ENCODE measurements around the gene TAX1BP1. TPM values are rescaled to one million over a fixed set of nuclear protein-coding genes. Genes with fewer than 3 reads are reported as not detected.

Gene TAX1BP1
- total and polyA plus RNA-seq, 2 of the 13 experiments (the other 11 are each of a cell fraction or from before 2014, with no cell fraction given) = 95.2 to 98.9 TPM

- TF ChIP-seq ZNF563 (CRISPR knock-in tag; IDR thresholded peaks at IDR 0.05) = no peak
- no peak for TF ChIP-seq MXD4 (CRISPR knock-in tag; IDR thresholded peaks at IDR 0.05)
- peak; percentile 58; the same call in 1 of the 2 replicates for TF ChIP-seq KMT2B (CRISPR knock-in tag; IDR thresholded peaks at IDR 0.05)
- TF ChIP-seq YEATS4 (CRISPR knock-in tag; IDR thresholded peaks at IDR 0.05; ENCODE audit: borderline replicate concordance) = 0 out of 2 replicates have a peak, but pooled peaks have one; percentile 58
- no peak for TF ChIP-seq MTERF4 (CRISPR knock-in tag; IDR thresholded peaks at IDR 0.05)
- peak; percentile 76; the same call in 1 of the 2 replicates for TF ChIP-seq ZNF232 (CRISPR knock-in tag; IDR thresholded peaks at IDR 0.05; ENCODE audit: borderline replicate concordance)
- no peak for TF ChIP-seq ATF4 (CRISPR knock-in tag; IDR thresholded peaks at IDR 0.05)
- TF ChIP-seq SRY (CRISPR knock-in tag; IDR thresholded peaks at IDR 0.05) = no peak; the same call in 1 of the 2 replicates
- TF ChIP-seq CREB3 (CRISPR knock-in tag; IDR thresholded peaks at IDR 0.05) = 0 out of 2 replicates have a peak, but pooled peaks have one; percentile 29
- no peak for TF ChIP-seq NFATC3 (CRISPR knock-in tag; IDR thresholded peaks at IDR 0.05)
- peak; percentile 64; the same call in 1 of the 2 replicates for TF ChIP-seq HOXA3 (CRISPR knock-in tag; IDR thresholded peaks at IDR 0.05)
- TF ChIP-seq GATAD1 (CRISPR knock-in tag; IDR thresholded peaks at IDR 0.05) = 0 out of 2 replicates have a peak, but pooled peaks have one; percentile 23
- TF ChIP-seq ZSCAN31 (CRISPR knock-in tag; IDR thresholded peaks at IDR 0.05; ENCODE audit: low read depth) = no peak; the same call in 1 of the 2 replicates
- 0 out of 2 replicates have a peak, but pooled peaks have one; percentile 1 for TF ChIP-seq JUND (CRISPR knock-in tag; IDR thresholded peaks at IDR 0.05)
- TF ChIP-seq NR2F6 (IDR thresholded peaks at IDR 0.05) = no peak
- peak; percentile 22; the same call in 1 of the 2 replicates for TF ChIP-seq NR2F6 (CRISPR knock-in tag; IDR thresholded peaks at IDR 0.05)
- 0 out of 2 replicates have a peak, but pooled peaks have one; percentile 5 for TF ChIP-seq HNF4A (CRISPR knock-in tag; IDR thresholded peaks at IDR 0.05)
- TF ChIP-seq SOX13 (IDR thresholded peaks at IDR 0.05) = no peak
- TF ChIP-seq SOX13 (CRISPR knock-in tag; conservative IDR thresholded peaks at IDR 0.05 in 1 of 2, IDR thresholded peaks at IDR 0.05 in 1 of 2) = peak in 1 of 2 experiments; percentile 37; a peak in 1 of 4 replicates
- 0 out of 2 replicates have a peak, but pooled peaks have one; percentile 29 for TF ChIP-seq ZNF670 (CRISPR knock-in tag; IDR thresholded peaks at IDR 0.05; ENCODE audit: borderline replicate concordance)
- TF ChIP-seq PLSCR1 (CRISPR knock-in tag; IDR thresholded peaks at IDR 0.05; ENCODE audit: borderline replicate concordance) = peak; percentile 78; the same call in 1 of the 2 replicates
- TF ChIP-seq TBX2 (CRISPR knock-in tag; IDR thresholded peaks at IDR 0.05; ENCODE audit: borderline replicate concordance) = peak; percentile 77
- TF ChIP-seq PBX2 (CRISPR knock-in tag; IDR thresholded peaks at IDR 0.05) = no peak
- peak; percentile 53; the same call in 1 of the 2 replicates for TF ChIP-seq MED13 (CRISPR knock-in tag; IDR thresholded peaks at IDR 0.05)
- no peak for TF ChIP-seq ELF4 (CRISPR knock-in tag; IDR thresholded peaks at IDR 0.05; ENCODE audit: borderline replicate concordance)
- peak; percentile 98 for TF ChIP-seq SIN3A (IDR thresholded peaks at IDR 0.05; ENCODE audit: borderline replicate concordance, low read depth, low read length)
Observed at GRCh38 chr7:27740449-27741086, 606 bp downstream of the TAX1BP1 start (continued).
